GM18526 (cell line): ENCODE measurements around the gene PDE8B.

ENCODE experiments used
- POLR2A ChIP-seq: IDR thresholded peaks from 3 replicates; pipeline ENCODE4 v1.6.1; 2011; ENCODE audit not compliant: insufficient read length; ENCODE audit errors: extremely low read depth

PDE8B gene

GRCh38 chr5:77367741-77368140 is 157.3 kb downstream of the PDE8B start:
- TF ChIP-seq POLR2A, result no peak

- no peak for TF ChIP-seq POLR2A
Measured at GRCh38 chr5:77368367-77368766, 157.9 kb downstream of the PDE8B start.

DNA sequence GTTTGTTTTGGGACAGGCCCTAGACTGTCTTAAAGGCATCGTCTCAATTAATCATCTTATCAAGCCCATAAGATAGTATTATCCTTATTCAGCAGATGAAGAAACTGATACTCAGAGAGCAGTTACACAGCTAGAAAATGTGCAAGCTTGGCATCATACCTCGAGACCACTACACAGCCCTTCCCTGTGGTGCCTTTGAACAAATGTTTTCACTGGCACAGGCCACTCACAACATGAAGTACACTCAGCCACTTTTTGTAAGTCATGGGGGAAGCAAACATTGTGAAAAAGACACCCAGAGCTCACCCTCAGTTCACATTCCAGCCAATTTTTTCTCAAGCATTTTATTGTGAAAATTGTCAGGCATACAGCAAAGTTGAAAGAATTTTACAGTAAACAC is 159.1 kb downstream of the PDE8B start:
- TF ChIP-seq POLR2A, result no peak

GRCh38 chr5:77374686-77375085 is 164.2 kb downstream of the PDE8B start:
- no peak for TF ChIP-seq POLR2A

GRCh38 chr5:77376609-77377300 is 166.3 kb downstream of the PDE8B start:
- no peak for TF ChIP-seq POLR2A

DNA sequence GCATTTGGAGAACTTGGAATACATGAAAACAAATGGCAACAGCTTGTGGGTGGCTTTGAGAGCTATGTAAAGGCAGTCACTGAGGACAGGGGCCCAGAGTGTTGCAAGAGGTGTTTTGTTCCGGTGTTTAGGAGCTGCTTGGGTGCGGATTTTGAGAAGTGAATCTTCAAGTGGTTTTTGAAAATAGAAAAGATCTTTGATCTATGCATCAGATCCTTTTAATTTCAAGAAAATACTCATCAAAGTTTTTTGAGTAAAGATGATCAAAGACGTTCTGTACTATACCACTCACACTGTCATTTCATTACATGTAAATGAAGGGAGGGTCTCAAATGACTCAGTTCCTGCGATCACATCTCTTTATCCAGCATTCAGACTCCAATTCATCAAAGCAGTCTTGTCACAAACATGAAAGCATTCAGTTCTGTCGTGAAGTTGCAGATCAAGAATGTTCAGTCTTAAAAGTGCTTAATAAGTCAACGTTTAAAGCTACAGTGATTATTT is 169.1 kb downstream of the PDE8B start:
- no peak for TF ChIP-seq POLR2A

DNA sequence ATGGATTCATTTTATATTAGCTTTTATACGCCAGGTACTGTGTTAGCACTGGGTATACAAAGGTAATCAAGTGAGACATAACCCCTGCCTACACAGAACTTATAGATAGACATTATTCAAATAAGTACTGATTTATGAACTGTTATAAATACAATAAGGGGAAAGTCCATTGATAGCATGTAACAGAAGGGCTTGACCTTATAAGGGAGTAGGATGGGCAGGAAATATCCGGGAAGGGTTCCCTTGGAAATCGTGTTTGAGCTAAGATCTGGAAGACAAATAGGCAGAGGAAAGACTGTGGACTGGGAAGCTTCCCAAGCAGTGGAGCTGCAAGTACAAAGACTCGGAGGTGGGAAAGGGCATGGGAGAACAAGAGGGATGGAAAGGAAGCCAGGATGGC is 170.2 kb downstream of the PDE8B start:
- TF ChIP-seq POLR2A, result no peak

GRCh38 chr5:77389746-77390145 is 179.3 kb downstream of the PDE8B start:
- no peak for TF ChIP-seq POLR2A

- TF ChIP-seq POLR2A, result no peak
Measured at GRCh38 chr5:77390221-77390620, 179.7 kb downstream of the PDE8B start.

DNA sequence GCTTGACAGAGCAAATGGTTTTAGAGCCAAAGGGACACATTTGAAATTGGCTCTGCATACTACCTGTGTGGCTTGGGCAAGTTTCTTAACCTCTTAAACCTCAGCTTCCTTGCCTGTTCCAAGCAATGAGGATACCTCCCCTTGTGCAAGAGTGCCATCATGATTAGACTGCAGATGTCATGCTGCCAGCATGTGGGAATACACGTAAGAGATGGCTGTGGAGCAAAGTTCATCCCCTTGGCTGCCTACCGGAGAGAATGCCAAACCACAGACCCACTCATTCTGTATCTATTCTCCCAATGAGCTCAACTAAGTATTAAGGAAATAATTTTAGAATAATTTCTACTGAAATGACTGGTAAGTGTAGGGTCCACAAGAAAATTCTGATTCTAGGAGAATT is 180.3 kb downstream of the PDE8B start:
- no peak for TF ChIP-seq POLR2A

- TF ChIP-seq POLR2A, result no peak
Measured at GRCh38 chr5:77391240-77391765, 180.8 kb downstream of the PDE8B start.

GRCh38 chr5:77394064-77394715 is 183.7 kb downstream of the PDE8B start:
- TF ChIP-seq POLR2A, result no peak

DNA sequence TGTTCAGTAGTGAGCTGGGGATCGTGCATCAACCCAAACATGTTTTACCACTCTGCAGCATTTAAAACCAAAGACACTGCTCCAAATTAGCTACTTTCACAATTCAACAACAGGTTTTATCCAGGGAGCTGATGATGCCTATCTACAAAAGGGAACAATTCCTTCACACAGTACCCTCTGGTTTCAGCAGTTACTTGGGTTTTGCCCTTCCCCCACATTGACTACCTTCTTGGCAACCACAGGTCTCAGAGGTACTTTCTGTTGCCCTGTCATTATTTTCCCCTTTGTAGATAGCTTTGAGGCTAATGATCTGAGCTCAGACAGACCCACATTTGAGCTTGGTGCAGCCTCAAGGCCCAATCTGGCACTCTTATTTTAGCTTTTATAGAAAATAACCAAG is 185.5 kb downstream of the PDE8B start:
- TF ChIP-seq POLR2A, result no peak

GRCh38 chr5:77397686-77398292 is 187.3 kb downstream of the PDE8B start:
- TF ChIP-seq POLR2A, result no peak

DNA sequence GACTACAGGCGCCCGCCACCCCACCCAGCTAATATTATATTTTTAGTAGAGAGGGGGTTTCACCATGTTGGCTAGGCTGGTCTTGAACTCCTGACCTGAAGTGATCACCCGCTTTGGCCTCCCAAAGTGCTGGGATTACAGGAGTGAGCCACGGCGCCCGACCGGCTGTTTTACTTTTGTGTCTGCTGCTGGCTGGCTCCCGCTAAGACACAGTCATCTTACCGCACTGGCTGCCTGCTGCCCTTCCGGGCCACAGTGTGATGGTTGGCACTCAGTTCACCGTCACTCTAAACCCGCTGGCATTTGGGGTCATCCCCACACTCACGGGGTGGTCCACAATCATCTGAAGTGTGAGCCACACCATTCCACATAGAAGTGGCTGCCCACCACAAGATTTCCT is 188.0 kb downstream of the PDE8B start:
- no peak for TF ChIP-seq POLR2A

GRCh38 chr5:77398896-77399295 is 188.4 kb downstream of the PDE8B start:
- TF ChIP-seq POLR2A, result no peak
